Activated CD8-positive, alpha-beta memory T cell treated with anti-CD3 and anti-CD28 coated beads, Interleukin-2, amount 10 ng/mL, durations not matched to agents 7 days and 5 days (primary cell): ENCODE data around the gene CNTNAP2. TPM values are rescaled to one million over a fixed set of nuclear protein-coding genes. Genes with fewer than 3 reads are reported as not detected.

Experiments
- ATAC-seq: fragments of 150-1000 bp; cut with Tn5 transposase; one replicate; pipeline ENCODE4 v1.10.0; 2021; ENCODE audit warnings: moderate library complexity
- CTCF ChIA-PET: fragments of 350-600 bp; sonication (Branson Sonifier 250); formaldehyde crosslinking; loops from one replicate; lab custom pipeline; 2021; ENCODE audit warnings: antibody characterized with exemption; lab: Charles Lee
- DNase-seq: peaks from one replicate; pipeline ENCODE4 v3.0.0-alpha.2; 2020
- H3K27ac Mint-ChIP-seq: one replicate; pipeline ENCODE4 v1.8.0; 2021; ENCODE audit warnings: mild to moderate bottlenecking, mixed read lengths
- H3K27me3 Mint-ChIP-seq: one replicate; pipeline ENCODE4 v1.8.0; 2021; ENCODE audit warnings: mixed read lengths
- H3K36me3 Mint-ChIP-seq: one replicate; pipeline ENCODE4 v1.8.0; 2021; ENCODE audit warnings: mild to moderate bottlenecking, mixed read lengths
- H3K4me1 Mint-ChIP-seq: one replicate; pipeline ENCODE4 v1.8.0; 2021; ENCODE audit warnings: mixed read lengths
- H3K4me3 Mint-ChIP-seq: one replicate; pipeline ENCODE4 v1.8.0; 2021; ENCODE audit warnings: mild to moderate bottlenecking, moderate library complexity, mixed read lengths
- H3K9me3 Mint-ChIP-seq: one replicate; pipeline ENCODE4 v1.8.0; 2022; ENCODE audit warnings: low read depth, mixed read lengths
- total RNA-seq, 2 experiments: library from RNA; stranded (reverse); gene quantifications; one replicate each; pipeline ENCODE4 v1.2.3, GENCODE V29; 2021

CNTNAP2 gene
- total RNA-seq, 2 experiments from 2014 or later, result not detected

DNA sequence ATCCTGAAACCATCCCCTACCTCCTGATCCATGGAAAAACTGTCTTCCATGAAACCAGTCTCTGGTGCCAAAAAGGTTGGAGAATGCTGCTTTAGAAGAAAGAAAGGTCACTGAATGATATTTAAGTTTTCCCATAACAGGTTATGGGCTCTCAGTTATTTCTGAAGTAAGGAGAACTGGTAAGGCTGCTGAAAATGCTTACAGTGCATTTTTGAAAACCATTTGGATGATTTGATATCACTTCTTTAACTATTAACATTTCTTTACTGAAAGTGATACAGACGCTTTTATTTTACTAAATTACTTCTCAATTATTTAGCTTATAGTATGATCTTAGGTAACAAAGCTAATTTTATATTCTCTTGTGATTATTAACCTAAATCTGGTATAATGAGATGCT, 1379.6 kb downstream of the CNTNAP2 start:
- peaks cover 2% of the 10 kb centered on the region for H3K9me3 Mint-ChIP-seq
- no peaks in the 10 kb centered on the region for H3K27me3 Mint-ChIP-seq
- CTCF ChIA-PET, result no interaction called here
- H3K27ac Mint-ChIP-seq, result no peak overlapping the region
- no peak for DNase-seq
- H3K36me3 Mint-ChIP-seq, result no peaks in the 10 kb centered on the region
- no peak for ATAC-seq
- no peak overlapping the region for H3K4me3 Mint-ChIP-seq
- no peaks in the 10 kb centered on the region for H3K4me1 Mint-ChIP-seq

DNA sequence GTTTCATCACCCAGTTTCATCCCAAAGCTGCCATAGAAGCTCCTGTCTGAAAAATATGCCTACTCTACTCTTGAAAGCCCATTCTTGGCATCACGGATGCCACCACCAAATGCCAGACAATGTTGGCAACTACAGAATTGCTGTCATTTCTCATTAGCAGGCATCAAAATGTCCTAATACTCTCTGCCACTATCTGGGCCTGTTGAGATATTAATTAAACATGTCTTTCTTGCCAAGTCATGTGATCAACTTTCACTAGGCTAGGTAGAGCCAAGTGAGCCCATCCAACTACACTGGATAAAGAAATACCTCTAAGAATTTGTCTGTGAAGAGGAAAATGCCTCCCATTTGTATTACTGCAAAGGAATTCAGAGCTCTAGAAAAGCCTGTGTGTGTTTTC, 1380.6 kb downstream of the CNTNAP2 start:
- no peak for ATAC-seq
- Mint-ChIP-seq H3K4me3 (no peak overlapping the region), H3K27me3 (no peaks in the 10 kb centered on the region), H3K36me3 (no peaks in the 10 kb centered on the region), H3K4me1 (no peaks in the 10 kb centered on the region), H3K27ac (no peak overlapping the region), H3K9me3 (peaks cover 4% of the 10 kb centered on the region)
- no peak for DNase-seq
- CTCF ChIA-PET, result no interaction called here

DNA sequence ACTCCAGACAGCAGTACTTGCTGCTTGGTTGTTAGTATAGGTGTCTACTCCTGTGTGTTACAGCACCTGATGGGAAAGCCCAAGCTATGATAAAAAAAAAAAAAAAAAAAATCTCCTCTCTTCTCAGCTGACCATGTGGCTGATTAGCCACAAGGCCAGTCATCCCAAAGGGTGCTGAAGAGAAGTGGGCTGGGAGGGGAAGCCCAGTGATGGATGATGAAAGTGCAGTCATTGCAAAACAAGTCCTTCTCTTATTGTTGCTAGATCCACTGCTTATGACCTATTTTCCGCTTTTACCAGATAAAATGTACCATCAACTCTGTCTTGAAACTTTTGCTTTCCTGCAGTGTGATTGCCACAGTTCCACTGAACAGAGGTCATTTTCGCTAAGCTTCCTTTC, 1381.5 kb downstream of the CNTNAP2 start:
- Mint-ChIP-seq H3K27ac (no peak overlapping the region), H3K36me3 (no peaks in the 10 kb centered on the region), H3K4me1 (no peaks in the 10 kb centered on the region), H3K27me3 (no peaks in the 10 kb centered on the region), H3K4me3 (no peak overlapping the region), H3K9me3 (peaks cover 5% of the 10 kb centered on the region)
- CTCF ChIA-PET, result no interaction called here
- ATAC-seq, result no peak
- no peak for DNase-seq

DNA sequence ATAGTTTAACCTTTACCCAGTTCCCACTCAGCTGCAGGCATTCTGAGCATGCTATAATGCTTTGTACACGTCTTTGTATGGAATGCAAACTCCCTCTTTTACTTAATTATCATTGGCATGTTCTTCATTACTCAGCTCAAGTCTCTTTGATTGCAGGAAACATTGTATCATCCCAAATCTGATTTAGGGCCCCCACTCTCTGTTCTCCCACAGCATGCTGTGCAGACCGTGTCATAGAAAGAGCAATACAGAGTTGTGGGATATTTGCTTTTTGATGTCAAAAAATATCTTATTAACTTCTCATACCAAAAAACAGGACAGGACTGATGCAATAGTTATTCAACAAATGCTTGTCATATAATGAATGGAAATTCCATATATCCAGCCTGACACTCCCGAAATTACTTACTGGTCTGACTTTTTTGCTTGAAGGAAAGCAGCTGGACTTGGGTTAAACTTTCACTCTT, 1392.5 kb downstream of the CNTNAP2 start:
- H3K27me3 Mint-ChIP-seq, result no peaks in the 10 kb centered on the region
- DNase-seq (no peak), ATAC-seq (no peak)
- H3K27ac Mint-ChIP-seq, result no peak overlapping the region
- H3K36me3 Mint-ChIP-seq, result no peaks in the 10 kb centered on the region
- no peak overlapping the region for H3K4me3 Mint-ChIP-seq
- CTCF ChIA-PET, result no interaction called here
- peaks cover 8% of the 10 kb centered on the region for H3K9me3 Mint-ChIP-seq
- H3K4me1 Mint-ChIP-seq, result no peaks in the 10 kb centered on the region

DNA sequence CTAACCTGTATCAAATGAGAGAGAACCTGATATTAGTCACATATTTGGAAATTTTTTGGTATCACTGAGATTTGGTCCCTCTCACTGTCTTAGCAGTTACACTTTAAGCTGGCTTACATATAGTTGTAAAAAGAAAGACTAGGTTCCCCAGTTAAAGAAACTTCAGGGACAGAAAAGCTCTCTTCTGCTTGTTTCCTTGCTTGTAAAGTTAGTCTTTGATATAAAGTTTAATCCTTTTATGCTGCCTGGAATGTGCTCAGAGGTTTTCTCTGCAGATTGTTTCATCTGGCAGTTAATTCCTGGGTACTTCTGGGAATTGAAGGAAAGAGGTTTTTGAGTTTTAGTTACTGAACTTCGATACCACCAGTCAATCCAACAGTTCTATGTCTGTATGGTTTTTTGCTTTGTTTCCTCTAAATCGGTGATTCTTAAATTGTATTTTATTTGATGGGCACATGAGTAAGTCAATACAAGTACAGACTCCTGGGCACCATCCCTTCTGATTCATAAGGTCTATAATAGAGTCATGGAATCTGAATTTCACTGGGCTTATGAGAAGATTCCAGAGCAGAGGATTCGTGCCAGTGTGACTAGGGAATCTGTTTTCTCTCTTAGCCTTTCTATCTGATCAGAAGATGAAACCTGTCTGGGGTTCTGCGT, 1393.1 kb downstream of the CNTNAP2 start:
- H3K36me3 Mint-ChIP-seq, result no peaks in the 10 kb centered on the region
- H3K27me3 Mint-ChIP-seq, result no peaks in the 10 kb centered on the region
- H3K9me3 Mint-ChIP-seq, result peaks cover 8% of the 10 kb centered on the region
- CTCF ChIA-PET, result no interaction called here
- no peak overlapping the region for H3K4me3 Mint-ChIP-seq
- H3K27ac Mint-ChIP-seq, result no peak overlapping the region
- DNase-seq (no peak), ATAC-seq (no peak)
- no peaks in the 10 kb centered on the region for H3K4me1 Mint-ChIP-seq

DNA sequence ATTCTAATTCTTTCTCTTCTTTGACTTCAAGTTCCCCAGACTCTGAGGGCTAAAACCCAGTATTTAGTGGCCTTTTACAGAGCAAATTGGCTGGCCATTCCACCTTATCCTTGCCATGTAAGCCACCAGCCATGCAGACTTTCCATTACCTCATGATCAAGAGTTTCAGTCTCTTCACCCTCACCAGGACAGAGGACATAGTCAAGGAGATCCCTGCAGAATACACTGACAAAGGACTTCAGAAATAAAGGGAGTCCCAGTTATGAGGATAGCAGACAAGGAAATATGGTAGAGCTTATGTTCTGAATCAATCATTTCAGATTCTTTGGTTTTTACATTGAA, 1393.6 kb downstream of the CNTNAP2 start:
- H3K27ac Mint-ChIP-seq, result no peak overlapping the region
- no peak overlapping the region for H3K4me3 Mint-ChIP-seq
- ATAC-seq, result no peak
- peaks cover 9% of the 10 kb centered on the region for H3K9me3 Mint-ChIP-seq
- no peaks in the 10 kb centered on the region for H3K27me3 Mint-ChIP-seq
- no peaks in the 10 kb centered on the region for H3K4me1 Mint-ChIP-seq
- no peak for DNase-seq
- CTCF ChIA-PET, result no interaction called here
- H3K36me3 Mint-ChIP-seq, result no peaks in the 10 kb centered on the region

DNA sequence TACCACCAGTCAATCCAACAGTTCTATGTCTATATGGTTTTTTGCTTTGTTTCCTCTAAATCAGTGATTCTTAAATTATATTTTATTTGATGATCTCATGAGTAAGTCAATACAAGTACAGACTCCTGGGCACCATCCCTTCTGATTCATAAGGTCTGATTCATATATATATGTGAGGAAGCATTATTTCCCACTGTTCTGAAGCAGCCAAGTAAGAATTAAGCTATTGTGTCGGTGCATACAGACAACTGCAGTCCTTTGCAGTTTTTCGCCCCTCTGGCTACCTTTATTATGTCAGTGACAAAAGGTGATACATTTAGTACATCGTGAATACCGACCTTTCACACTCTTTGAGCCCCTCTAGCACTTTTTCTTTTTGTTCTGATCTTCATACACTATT, 1394.3 kb downstream of the CNTNAP2 start:
- H3K27ac Mint-ChIP-seq, result no peak overlapping the region
- H3K4me3 Mint-ChIP-seq, result no peak overlapping the region
- ATAC-seq (no peak), DNase-seq (no peak)
- H3K9me3 Mint-ChIP-seq, result peaks cover 9% of the 10 kb centered on the region
- H3K4me1 Mint-ChIP-seq, result no peaks in the 10 kb centered on the region
- no peaks in the 10 kb centered on the region for H3K36me3 Mint-ChIP-seq
- no peaks in the 10 kb centered on the region for H3K27me3 Mint-ChIP-seq
- CTCF ChIA-PET, result no interaction called here

DNA sequence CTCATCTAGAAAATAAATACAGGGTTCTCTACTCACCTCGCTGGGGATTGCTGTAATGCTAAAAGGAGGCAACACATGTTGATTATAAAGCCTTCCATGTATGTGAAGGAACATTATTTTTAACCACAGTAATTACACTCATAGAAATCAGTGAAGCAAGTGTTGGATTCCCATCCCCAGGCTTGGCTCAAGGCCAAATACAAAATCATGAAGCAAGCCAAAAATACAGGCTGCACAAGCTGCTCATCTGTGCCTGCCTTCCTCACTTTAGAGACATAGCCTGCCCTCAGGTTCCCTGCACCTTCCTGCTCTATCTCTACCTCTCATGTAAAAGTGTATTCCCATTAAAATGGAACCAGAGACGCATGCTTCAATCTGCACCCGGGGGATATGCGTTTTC, 1396.8 kb downstream of the CNTNAP2 start:
- CTCF ChIA-PET, result no interaction called here
- no peak overlapping the region for H3K4me3 Mint-ChIP-seq
- H3K9me3 Mint-ChIP-seq, result peaks cover 7% of the 10 kb centered on the region
- H3K27me3 Mint-ChIP-seq, result no peaks in the 10 kb centered on the region
- no peak for ATAC-seq
- no peak for DNase-seq
- no peak overlapping the region for H3K27ac Mint-ChIP-seq
- no peaks in the 10 kb centered on the region for H3K4me1 Mint-ChIP-seq
- no peaks in the 10 kb centered on the region for H3K36me3 Mint-ChIP-seq

DNA sequence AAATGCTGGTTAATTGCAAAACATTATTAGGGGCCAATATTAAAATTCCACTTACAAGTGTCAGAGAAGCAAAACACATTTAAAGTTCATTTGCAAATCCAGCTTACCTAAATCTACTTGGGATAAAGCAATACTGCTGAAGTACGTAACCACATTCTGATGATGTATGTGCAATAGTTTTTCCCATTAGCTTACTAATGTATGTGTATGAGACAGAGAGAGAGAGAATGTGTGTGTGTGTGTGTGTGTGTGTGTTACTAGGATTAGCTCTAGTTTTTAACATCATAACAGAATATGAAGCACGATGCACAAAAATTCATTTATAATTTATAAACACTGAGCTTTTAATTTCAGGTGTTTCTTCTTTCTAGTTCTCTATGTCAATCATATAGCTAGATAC, 1399.8 kb downstream of the CNTNAP2 start:
- no peak overlapping the region for H3K27ac Mint-ChIP-seq
- CTCF ChIA-PET, result no interaction called here
- no peaks in the 10 kb centered on the region for H3K27me3 Mint-ChIP-seq
- no peaks in the 10 kb centered on the region for H3K36me3 Mint-ChIP-seq
- ATAC-seq (no peak), DNase-seq (no peak)
- H3K9me3 Mint-ChIP-seq, result peaks cover 7% of the 10 kb centered on the region
- no peak overlapping the region for H3K4me3 Mint-ChIP-seq
- H3K4me1 Mint-ChIP-seq, result no peaks in the 10 kb centered on the region

DNA sequence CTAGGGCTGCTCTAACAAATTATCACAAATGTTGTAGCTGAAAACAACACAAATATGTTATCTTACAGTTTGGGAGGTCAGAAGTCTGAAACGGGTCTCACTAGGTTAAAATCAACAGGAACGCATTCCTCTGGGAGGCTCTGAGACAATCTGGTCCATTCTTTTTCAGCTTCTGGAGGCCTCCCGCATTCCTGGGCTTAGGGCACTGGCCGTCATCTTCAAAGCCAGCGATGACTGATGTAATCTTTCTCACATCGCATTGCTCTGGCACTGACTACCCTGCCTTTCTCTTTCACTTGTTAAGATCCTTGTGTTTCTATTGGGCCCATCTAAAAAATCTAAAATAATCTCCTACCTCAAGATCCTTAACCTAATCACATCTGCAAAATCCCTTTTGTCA, 1402.5 kb downstream of the CNTNAP2 start:
- Mint-ChIP-seq H3K9me3 (peaks cover 9% of the 10 kb centered on the region), H3K4me3 (no peak overlapping the region), H3K4me1 (no peaks in the 10 kb centered on the region), H3K27ac (no peak overlapping the region), H3K36me3 (no peaks in the 10 kb centered on the region), H3K27me3 (no peaks in the 10 kb centered on the region)
- CTCF ChIA-PET, result no interaction called here
- ATAC-seq, result no peak
- no peak for DNase-seq

DNA sequence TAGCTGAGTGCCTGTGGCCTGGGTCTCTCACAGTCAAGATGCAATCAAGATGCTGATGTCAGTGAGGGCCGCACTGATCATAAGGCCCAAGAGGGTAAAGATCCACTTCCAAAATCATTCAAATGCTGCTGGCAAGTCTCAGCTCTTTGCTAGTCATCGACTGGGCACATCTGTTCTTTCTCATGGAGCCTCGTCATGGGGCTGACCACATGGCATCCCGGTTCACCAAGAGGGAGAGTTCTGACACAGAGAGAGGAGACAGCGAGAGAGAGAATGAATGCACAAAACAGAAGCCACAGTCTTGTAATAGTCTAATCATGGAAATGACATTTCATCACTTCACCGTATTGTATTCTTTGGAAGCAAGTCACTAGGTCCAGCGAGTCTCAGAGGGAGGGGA, 1406.5 kb downstream of the CNTNAP2 start:
- Mint-ChIP-seq H3K36me3 (no peaks in the 10 kb centered on the region), H3K4me3 (no peak overlapping the region), H3K4me1 (no peaks in the 10 kb centered on the region), H3K9me3 (peaks cover 5% of the 10 kb centered on the region), H3K27me3 (no peaks in the 10 kb centered on the region), H3K27ac (no peak overlapping the region)
- no peak for DNase-seq
- CTCF ChIA-PET, result no interaction called here
- no peak for ATAC-seq

DNA sequence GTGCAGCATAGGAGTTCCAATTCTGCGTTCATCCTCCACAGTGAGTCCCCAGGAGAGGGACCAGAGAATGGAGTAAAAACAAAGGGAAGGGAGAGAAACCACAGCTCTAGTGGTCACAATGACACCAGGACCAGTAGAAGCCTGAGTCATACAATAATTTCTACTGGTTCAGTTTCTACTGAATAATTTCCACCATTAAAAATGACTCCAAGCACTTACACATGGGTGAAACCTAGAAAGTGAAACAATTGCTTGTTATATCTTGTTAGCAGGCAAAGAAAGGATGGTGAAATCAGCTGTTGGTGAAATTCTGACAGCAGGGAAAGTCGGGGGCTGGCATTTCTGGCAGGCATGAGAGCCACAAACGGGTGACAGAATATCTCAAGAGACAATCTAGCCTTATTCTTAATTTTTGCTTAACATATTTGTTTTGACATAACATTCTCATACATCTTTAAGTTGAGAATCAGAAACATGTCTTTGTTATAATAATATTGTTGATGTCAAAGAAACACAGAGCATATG, 1408.2 kb downstream of the CNTNAP2 start:
- Mint-ChIP-seq H3K27ac (no peak overlapping the region), H3K4me1 (no peaks in the 10 kb centered on the region), H3K9me3 (peaks cover 8% of the 10 kb centered on the region), H3K36me3 (no peaks in the 10 kb centered on the region), H3K4me3 (no peak overlapping the region), H3K27me3 (no peaks in the 10 kb centered on the region)
- ATAC-seq (no peak), DNase-seq (no peak)
- CTCF ChIA-PET, result no interaction called here

DNA sequence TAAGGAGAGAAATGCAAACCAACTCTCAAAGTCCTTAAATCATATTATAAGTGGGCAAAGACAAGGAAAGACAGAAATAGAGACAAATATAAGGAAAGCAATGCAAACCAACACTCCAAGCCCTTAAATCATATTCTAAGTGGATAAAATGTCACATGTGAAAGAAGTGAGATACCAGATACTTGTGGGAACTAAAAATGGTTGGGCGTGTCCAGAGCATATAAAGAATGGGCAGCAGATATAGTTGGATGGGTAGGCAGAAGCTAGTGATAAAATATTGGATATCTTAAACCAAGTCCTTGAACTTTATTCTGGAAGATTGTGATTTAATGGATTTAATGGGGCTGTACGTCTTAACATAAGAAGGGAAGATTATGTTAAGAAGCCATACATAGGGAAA, 1408.7 kb downstream of the CNTNAP2 start:
- no peak overlapping the region for H3K27ac Mint-ChIP-seq
- ATAC-seq (no peak), DNase-seq (no peak)
- H3K4me1 Mint-ChIP-seq, result no peaks in the 10 kb centered on the region
- peaks cover 10% of the 10 kb centered on the region for H3K9me3 Mint-ChIP-seq
- no peak overlapping the region for H3K4me3 Mint-ChIP-seq
- CTCF ChIA-PET, result no interaction called here
- H3K36me3 Mint-ChIP-seq, result no peaks in the 10 kb centered on the region
- H3K27me3 Mint-ChIP-seq, result no peaks in the 10 kb centered on the region

DNA sequence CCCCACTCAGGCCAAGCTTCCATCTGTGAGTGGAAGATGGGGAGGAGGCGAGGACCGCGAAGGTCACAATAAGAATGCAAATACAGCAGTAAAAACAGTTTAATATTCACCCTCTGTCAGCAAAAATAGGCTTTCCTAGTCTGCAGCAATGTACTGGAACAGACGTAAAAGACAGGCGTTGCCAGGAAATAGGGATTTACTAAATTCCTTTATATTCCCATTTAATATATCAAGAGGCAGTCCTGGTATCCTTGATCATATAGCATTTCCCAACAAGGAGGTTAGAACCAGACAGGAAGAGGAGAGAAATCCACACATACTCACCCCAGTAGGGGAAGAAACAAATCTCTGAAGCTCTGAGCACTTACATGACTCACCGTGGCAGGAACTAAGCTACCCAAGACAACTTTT, 1419.1 kb downstream of the CNTNAP2 start:
- peaks cover 5% of the 10 kb centered on the region for H3K9me3 Mint-ChIP-seq
- CTCF ChIA-PET, result no interaction called here
- no peaks in the 10 kb centered on the region for H3K4me1 Mint-ChIP-seq
- H3K4me3 Mint-ChIP-seq, result no peak overlapping the region
- no peaks in the 10 kb centered on the region for H3K27me3 Mint-ChIP-seq
- no peaks in the 10 kb centered on the region for H3K36me3 Mint-ChIP-seq
- ATAC-seq (no peak), DNase-seq (no peak)
- no peak overlapping the region for H3K27ac Mint-ChIP-seq

DNA sequence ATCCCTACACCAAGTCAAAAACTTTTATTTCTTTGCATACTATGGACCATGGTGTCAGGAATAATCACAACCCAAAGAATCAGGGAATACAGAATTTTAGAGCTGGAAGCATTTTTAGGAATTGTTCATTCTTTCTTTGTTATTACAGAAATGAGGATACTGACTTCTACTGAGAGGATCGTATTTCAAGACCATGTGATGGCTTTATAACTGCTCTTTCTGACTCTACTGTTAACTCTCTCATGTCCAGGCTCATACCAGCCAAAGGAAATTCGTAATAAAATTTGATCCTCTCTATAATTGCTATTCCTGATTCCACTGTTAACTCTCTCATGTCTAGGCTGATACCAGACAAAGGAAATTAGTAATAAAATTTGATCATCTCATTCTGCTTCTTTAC, 1423.1 kb downstream of the CNTNAP2 start:
- Mint-ChIP-seq H3K4me1 (no peaks in the 10 kb centered on the region), H3K27ac (no peak overlapping the region), H3K9me3 (peaks cover 15% of the 10 kb centered on the region), H3K36me3 (no peaks in the 10 kb centered on the region), H3K27me3 (no peaks in the 10 kb centered on the region), H3K4me3 (no peak overlapping the region)
- DNase-seq, result no peak
- CTCF ChIA-PET, result no interaction called here
- no peak for ATAC-seq
